Endodermal cell (in vitro differentiated cells): ENCODE measurements around the gene MB21D2. TPM values are rescaled to one million over a fixed set of nuclear protein-coding genes. Genes with fewer than 3 reads are reported as not detected.
"Not testable (repeated sequence)": the region's sequence is repeated elsewhere in the genome, so short reads cannot be mapped to it uniquely, and the experiment has no call there.

Experiments
- DNase-seq: peaks from one replicate; pipeline ENCODE4 v3.0.0-alpha.2; 2017
- H3K27ac ChIP-seq: 2 replicates; pipeline ENCODE4 v1.5.1; 2013; ENCODE audit warnings: mild to moderate bottlenecking, low read depth, low read length, moderate library complexity
- H3K27me3 ChIP-seq: 2 replicates; pipeline ENCODE4 v1.6.1; 2013; ENCODE audit warnings: mild to moderate bottlenecking, low read length, moderate library complexity; ENCODE audit not compliant: insufficient read depth, control insufficient read depth, poor library complexity, severe bottlenecking
- H3K36me3 ChIP-seq: 2 replicates; pipeline ENCODE4 v1.7.0; 2013; ENCODE audit warnings: mild to moderate bottlenecking, low read length, moderate library complexity; ENCODE audit not compliant: control insufficient read depth, insufficient read depth
- H3K4me1 ChIP-seq: one replicate; pipeline ENCODE4 v1.7.0; 2013; ENCODE audit warnings: low read length; ENCODE audit not compliant: control insufficient read depth, insufficient read depth
- H3K4me3 ChIP-seq: 2 replicates; pipeline ENCODE4 v1.5.1; 2013; ENCODE audit warnings: mild to moderate bottlenecking, low read length, moderate library complexity
- H3K9ac ChIP-seq: 2 replicates; pipeline ENCODE4 v1.6.1; 2013; ENCODE audit warnings: mild to moderate bottlenecking, low read length, moderate library complexity; ENCODE audit not compliant: poor library complexity, severe bottlenecking; ENCODE audit errors: extremely low read depth
- H3K9me3 ChIP-seq: 2 replicates; pipeline ENCODE4 v1.6.1; 2013; ENCODE audit warnings: mild to moderate bottlenecking, low read length, moderate library complexity; ENCODE audit not compliant: control insufficient read depth
- H3K27ac Mint-ChIP-seq: 2 replicates; pipeline ENCODE4 v1.8.0; 2020; ENCODE audit warnings: mixed read lengths
- H3K27me3 Mint-ChIP-seq: 2 replicates; pipeline ENCODE4 v1.8.0; 2021; ENCODE audit warnings: mild to moderate bottlenecking, mixed read lengths; ENCODE audit not compliant: insufficient read depth
- H3K36me3 Mint-ChIP-seq: 2 replicates; pipeline ENCODE4 v1.8.0; 2020; ENCODE audit warnings: low read depth, mixed read lengths
- H3K4me1 Mint-ChIP-seq: 2 replicates; pipeline ENCODE4 v1.8.0; 2020; ENCODE audit warnings: mixed read lengths
- H3K4me3 Mint-ChIP-seq: 2 replicates; pipeline ENCODE4 v1.8.0; 2020; ENCODE audit warnings: mild to moderate bottlenecking, moderate library complexity, mixed read lengths
- H3K9me3 Mint-ChIP-seq: 2 replicates; pipeline ENCODE4 v1.8.0; 2020; ENCODE audit warnings: mild to moderate bottlenecking, mixed read lengths
- CTCF ChIP-seq: fragments of 200-600 bp; sonication (generic); conservative IDR thresholded peaks from 2 replicates; pipeline ENCODE4 v1.5.0; 2021; ENCODE audit warnings: antibody characterized with exemption, mild to moderate bottlenecking
- WGBS, 2 experiments: methylation state at CpG; one replicate each; pipeline versions ENCODE4 v1.1.5 to v1.1.7; 2013; ENCODE audit warnings: missing lambda C conversion rate in 2 of 2, mixed read lengths in 1 of 2; ENCODE audit not compliant: insufficient coverage in 1 of 2, insufficient read length in 1 of 2; 5-methylcytosine and 5-hydroxymethylcytosine counted together
- long read RNA-seq, 4 experiments: library from polyadenylated mRNA in 2 of 4; library from RNA in 1 of 4; library from capped mRNA in 1 of 4; stranded (forward) in 3 of 4; unstranded in 1 of 4; transcript quantifications; one replicate each; pipeline ENCODE4 v2.0.0, GENCODE V29; 2020 to 2021; ENCODE audit warnings: inconsistent platforms in 1 of 4
- polyA plus RNA-seq, 2 experiments: library from polyadenylated mRNA; stranded (reverse); fragments of 50-300 nt; gene quantifications; one replicate each; pipeline ENCODE4 v1.2.3, GENCODE V29; 2013
- total RNA-seq, 2 donors: library from RNA; stranded (reverse); fragmentation: NEBNext Ultra II Directional in 1 of 2; extraction: Animal tissue kit (Norgen Biotek cat#: 25700) in 1 of 2; gene quantifications; 2 replicates in 1 of 2; 3 replicates in 1 of 2; pipeline ENCODE4 v1.2.1, GENCODE V29; 2021

MB21D2 gene, protein sequence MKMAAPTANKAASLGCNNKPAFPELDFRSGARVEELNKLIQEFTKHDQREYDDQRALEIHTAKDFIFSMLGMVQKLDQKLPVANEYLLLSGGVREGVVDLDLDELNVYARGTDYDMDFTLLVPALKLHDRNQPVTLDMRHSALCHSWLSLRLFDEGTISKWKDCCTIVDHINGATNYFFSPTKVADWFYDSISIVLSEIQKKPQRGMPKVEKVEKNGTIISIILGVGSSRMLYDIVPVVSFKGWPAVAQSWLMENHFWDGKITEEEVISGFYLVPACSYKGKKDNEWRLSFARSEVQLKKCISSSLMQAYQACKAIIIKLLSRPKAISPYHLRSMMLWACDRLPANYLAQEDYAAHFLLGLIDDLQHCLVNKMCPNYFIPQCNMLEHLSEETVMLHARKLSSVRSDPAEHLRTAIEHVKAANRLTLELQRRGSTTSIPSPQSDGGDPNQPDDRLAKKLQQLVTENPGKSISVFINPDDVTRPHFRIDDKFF
- total RNA-seq = 1 to 10 TPM; 5.7 to 6.9 TPM
- polyA plus RNA-seq (2013, experiment 1 of 2) = 4.1 TPM
- 4.2 TPM for polyA plus RNA-seq (2013, experiment 2 of 2)
- long read RNA-seq, experiment 1, partial matches to known transcripts = 0 of 3 reads
- long read RNA-seq, experiment 1, other reads (novel, unspliced or antisense) = 1 of 3 reads
- long read RNA-seq, experiment 2, transcript MB21D2-201 (2 exons, 3,368 nt) = major isoform, 12 of 17 reads
- long read RNA-seq, experiment 2, partial matches to known transcripts = 3 of 17 reads
- long read RNA-seq, experiment 2, other reads (novel, unspliced or antisense) = 2 of 17 reads
- long read RNA-seq, experiment 3, transcript MB21D2-201 (2 exons, 3,368 nt) = major isoform, 64 of 71 reads
- long read RNA-seq, experiment 3, partial matches to known transcripts = 0 of 71 reads
- long read RNA-seq, experiment 3, other reads (novel, unspliced or antisense) = 7 of 71 reads
- long read RNA-seq, experiment 4, partial matches to known transcripts = 0 of 3 reads
- long read RNA-seq, experiment 4, other reads (novel, unspliced or antisense) = 0 of 3 reads

DNA sequence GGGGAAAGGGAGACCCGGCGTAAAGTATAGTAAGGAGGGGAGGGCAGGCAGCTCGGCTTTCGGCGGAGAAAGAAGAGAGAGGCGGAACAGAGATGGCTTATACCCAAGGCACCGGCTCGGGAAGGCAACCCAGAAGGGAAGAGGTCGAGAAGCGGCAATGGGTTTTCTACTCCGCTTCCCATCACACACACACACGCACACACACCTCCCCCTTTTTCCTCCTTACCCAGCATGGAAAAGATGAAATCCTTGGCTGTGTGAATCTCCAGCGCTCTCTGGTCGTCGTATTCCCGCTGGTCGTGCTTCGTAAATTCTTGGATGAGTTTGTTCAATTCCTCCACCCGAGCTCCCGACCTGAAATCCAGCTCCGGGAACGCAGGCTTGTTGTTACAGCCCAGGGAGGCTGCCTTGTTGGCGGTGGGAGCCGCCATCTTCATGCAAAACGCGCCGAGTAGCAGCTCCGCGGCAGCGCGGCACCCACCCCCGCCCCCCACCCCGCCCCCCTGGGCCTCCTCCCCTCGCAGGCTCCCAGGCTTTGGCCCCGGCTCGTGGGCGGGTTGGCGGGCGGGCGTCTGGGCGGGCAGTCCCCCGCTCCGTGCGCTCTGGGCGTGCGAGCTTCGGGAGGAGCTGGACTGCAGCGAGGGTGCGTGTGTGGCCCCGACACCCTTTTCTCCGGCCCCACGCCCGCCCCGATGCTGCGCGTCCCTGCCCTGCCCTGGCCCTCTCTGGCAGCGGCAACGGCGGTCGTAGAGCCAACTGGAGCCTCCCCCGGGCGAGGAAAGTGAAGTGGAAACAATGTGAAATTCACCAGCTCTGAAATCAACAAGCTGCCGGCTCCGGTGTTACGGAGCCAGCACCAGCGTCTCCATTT, at the start of gene MB21D2:
Gene MB21D2, minus strand, starts transcription at position 453 of the 871 bp plus-strand sequence. Its CDS starts 16 bp downstream, at position 437.
- peak within 1 kb of the TSS; percentile 59 for H3K27ac ChIP-seq
- Mint-ChIP-seq H3K4me1 (peaks cover 48% of the 10 kb centered on the region), H3K27ac (peak within 1 kb of the TSS; percentile 97), H3K4me3 (peak within 1 kb of the TSS; percentile 98), H3K36me3 (no peaks in the 10 kb centered on the region), H3K9me3 (no peaks in the 10 kb centered on the region), H3K27me3 (peaks cover 10% of the 10 kb centered on the region)
- H3K4me3 ChIP-seq = peak within 1 kb of the TSS; percentile 98
- H3K36me3 ChIP-seq = no peaks in the 10 kb centered on the region
- peak; percentile 92 for DNase-seq
- peaks cover 11% of the 10 kb centered on the region for H3K4me1 ChIP-seq
- TF ChIP-seq CTCF = no peak
- no peaks in the 10 kb centered on the region for H3K9me3 ChIP-seq
- 0 to 1% methylated on average over 16 to 65 of the region's 66 CpGs for WGBS, 2 experiments
- H3K27me3 ChIP-seq = no peaks in the 10 kb centered on the region
- H3K9ac ChIP-seq = peak within 1 kb of the TSS; percentile 74

DNA sequence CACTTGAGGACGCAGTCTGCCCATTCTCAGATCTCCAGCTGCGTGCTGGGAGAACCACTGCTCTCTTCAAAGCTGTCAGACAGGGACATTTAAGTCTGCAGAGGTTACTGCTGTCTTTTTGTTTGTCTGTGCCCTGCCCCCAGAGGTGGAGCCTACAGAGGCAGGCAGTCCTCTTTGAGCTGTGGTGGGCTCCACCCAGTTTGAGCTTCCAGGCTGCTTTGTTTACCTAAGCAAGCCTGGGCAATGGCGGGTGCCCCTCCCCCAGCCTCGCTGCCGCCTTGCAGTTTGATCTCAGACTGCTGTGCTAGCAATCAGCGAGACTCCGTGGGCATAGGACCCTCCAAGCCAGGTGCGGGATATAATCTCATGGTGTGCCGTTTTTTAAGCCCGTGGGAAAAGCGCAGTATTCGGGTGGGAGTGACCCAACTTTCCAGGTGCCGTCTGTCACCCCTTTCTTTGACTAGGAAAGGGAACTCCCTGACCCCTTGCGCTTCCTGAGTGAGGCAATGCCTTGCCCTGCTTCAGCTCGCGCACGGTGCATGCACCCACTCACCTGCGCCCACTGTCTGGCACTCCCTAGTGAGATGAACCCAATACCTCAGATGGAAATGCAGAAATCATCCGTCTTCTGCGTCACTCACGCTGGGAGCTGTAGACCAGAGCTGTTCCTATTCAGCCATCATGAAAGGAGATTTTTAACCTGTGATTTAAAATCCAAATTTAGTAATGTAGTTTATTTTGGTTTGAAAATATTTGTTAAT, 47.5 kb upstream of the MB21D2 start:
- not testable (repeated sequence) for H3K27me3 ChIP-seq, H3K9me3 ChIP-seq, H3K27ac Mint-ChIP-seq, H3K27ac ChIP-seq, DNase-seq, H3K4me1 ChIP-seq, H3K9ac ChIP-seq, H3K27me3 Mint-ChIP-seq, H3K36me3 Mint-ChIP-seq, H3K4me1 Mint-ChIP-seq, H3K4me3 Mint-ChIP-seq, H3K36me3 ChIP-seq, H3K4me3 ChIP-seq
- WGBS, 2 experiments = 84 to 94% methylated on average over 10 to 18 of the region's 21 CpGs
- H3K9me3 Mint-ChIP-seq = peaks cover 23% of the 10 kb centered on the region

- Histone ChIP-seq H3K27ac (no peak overlapping the region), H3K4me3 (no peak overlapping the region), H3K9ac (no peak overlapping the region), H3K36me3 (no peaks in the 10 kb centered on the region), H3K9me3 (no peaks in the 10 kb centered on the region), H3K27me3 (no peaks in the 10 kb centered on the region), H3K4me1 (no peaks in the 10 kb centered on the region)
- no peaks in the 10 kb centered on the region for H3K27me3 Mint-ChIP-seq
- WGBS, 2 experiments = 79 to 85% methylated on average over 2 to 3 of the region's 3 CpGs
- no peak for DNase-seq
- peaks cover 4% of the 10 kb centered on the region for H3K9me3 Mint-ChIP-seq
- H3K4me3 Mint-ChIP-seq = no peak overlapping the region
- TF ChIP-seq CTCF = no peak
- H3K4me1 Mint-ChIP-seq = no peaks in the 10 kb centered on the region
- H3K36me3 Mint-ChIP-seq = no peaks in the 10 kb centered on the region
- no peak overlapping the region for H3K27ac Mint-ChIP-seq
Observed at GRCh38 chr3:192959773-192960172, 42.1 kb upstream of the MB21D2 start.
